H7 (cell line): ENCODE data around the gene PSMA7. TPM values are rescaled to one million over a fixed set of nuclear protein-coding genes. Genes with fewer than 3 reads are reported as not detected.

Experiments
- DNase-seq: peaks from one replicate; pipeline ENCODE4 v3.0.0; 2012
- H3K27me3 ChIP-seq: 2 replicates; pipeline ENCODE4 v1.6.0; 2011; ENCODE audit warnings: mild to moderate bottlenecking, low read length; ENCODE audit not compliant: control insufficient read depth, insufficient read depth
- H3K36me3 ChIP-seq: replicated peaks from 2 replicates; pipeline ENCODE4 v1.5.1; 2011; ENCODE audit warnings: low read length; ENCODE audit not compliant: control insufficient read depth, insufficient read depth
- H3K4me3 ChIP-seq: 2 replicates; pipeline ENCODE4 v1.5.1; 2011; ENCODE audit warnings: low read depth, mild to moderate bottlenecking, control low read depth, low read length, moderate library complexity; ENCODE audit not compliant: insufficient read depth
- total RNA-seq: library from RNA; depleted of rRNA; stranded (reverse); fragments of >200 nt; shearing (Covaris generic); gene quantifications from 2 replicates; pipeline ENCODE4 v1.2.3, GENCODE V29; 2014

The PSMA7 gene
- total RNA-seq, 1 experiment from 2014 or later: 501 TPM

DNA sequence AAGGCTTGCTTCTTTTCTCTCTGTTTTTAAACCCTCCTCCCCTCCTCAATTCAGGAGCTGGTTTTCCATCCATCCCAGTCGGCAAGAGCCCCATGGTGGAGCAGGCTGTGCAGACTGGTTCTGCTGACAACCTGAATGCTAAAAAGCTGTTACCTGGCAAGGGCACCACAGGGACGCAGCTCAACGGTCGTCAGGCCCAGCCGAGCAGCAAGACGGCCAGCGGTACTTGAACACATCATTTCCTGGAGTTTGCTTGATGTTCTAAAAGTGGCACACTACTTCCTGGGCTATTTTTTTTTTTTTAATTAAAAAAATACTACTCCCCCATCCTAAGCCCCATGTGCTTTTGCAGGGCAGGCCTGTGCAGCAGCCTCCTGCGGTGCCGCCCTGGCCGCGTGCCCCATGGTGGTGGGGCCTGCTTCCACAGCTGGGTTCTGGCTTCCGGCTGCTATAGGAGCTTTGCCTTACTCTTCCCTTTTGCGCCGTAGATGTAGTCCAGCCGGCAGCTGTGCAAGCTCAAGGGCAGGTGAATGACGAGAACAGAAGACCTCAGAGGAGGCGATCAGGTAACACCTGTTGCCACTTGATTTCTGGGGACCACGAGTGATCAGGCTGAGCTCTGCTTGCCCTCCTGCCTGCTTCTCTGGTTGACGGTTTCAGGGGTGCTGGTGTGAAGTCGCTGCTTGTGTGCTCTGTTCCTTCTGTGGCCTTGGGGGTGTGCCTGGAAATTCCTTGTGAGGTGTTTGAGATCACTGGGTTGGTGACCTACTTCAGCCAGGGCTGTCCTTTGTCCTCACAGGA lies 13.3 kb downstream of the PSMA7 start:
- H3K4me3 ChIP-seq: no peak overlapping the region
- peaks cover 77% of the 10 kb centered on the region for H3K36me3 ChIP-seq
- no peaks in the 10 kb centered on the region for H3K27me3 ChIP-seq
- no peak for DNase-seq

DNA sequence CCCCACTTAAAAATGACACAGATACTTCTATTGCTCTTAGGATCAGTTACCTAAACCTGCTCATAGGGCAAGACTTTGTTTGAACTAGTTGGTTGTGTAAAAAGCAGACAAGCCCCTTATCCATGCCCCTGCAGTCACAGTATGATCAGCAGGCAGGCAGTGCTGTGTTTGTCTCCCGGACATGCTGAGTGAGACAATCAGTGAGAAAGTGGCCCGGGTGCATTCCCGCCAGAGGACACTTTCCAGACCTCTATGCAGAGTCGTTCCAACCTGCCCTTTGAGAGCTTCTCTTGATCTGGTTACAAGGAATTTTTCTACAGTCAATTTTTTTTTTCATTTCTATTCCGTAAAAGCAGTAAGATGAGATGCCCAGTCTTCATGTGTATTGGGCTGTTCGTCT lies 14.7 kb downstream of the PSMA7 start:
- no peak overlapping the region for H3K4me3 ChIP-seq
- H3K36me3 ChIP-seq: peaks cover 74% of the 10 kb centered on the region
- no peak for DNase-seq
- H3K27me3 ChIP-seq: no peaks in the 10 kb centered on the region

DNA sequence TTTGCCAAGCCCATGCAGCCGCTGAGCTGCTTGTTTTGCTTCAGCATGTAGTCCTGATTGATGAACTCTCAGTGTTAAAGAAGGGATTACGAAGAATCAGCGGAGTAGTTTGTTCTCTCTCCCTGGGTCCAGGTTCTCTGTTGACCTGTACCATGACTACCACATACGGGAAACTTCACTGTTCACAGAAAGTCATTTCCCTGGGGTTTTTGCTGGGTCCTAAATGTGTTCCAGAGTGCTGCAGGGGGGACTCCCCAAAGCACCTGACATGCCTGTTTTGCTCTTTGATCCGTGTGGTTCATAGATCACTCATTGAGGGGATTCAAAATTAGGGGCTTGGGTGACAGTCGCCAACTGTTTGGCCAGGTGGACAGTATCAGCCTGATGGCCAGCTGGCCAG lies 15.4 kb downstream of the PSMA7 start:
- peaks cover 74% of the 10 kb centered on the region for H3K36me3 ChIP-seq
- no peak for DNase-seq
- H3K27me3 ChIP-seq: no peaks in the 10 kb centered on the region
- H3K4me3 ChIP-seq: no peak overlapping the region

DNA sequence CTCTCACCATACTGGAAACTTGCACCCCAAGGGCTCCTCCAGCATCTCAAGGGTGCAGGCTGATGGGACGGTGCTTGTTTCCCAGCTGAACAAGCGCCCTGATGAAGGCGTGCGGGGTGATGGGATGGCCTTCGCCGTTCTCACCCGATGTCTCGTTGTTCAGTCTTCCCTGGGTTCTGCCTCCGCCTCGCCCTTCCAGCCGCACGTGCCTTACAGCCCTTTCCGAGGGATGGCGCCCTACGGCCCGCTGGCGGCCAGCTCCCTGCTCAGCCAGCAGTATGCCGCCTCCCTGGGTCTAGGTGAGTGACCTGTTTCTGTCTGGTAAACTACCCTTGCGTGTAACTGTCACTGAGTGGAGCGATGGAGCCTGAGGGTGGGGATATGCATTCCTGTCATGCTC lies 17.1 kb downstream of the PSMA7 start:
- Histone ChIP-seq H3K36me3 (peaks cover 58% of the 10 kb centered on the region), H3K4me3 (no peak overlapping the region), H3K27me3 (no peaks in the 10 kb centered on the region)
- DNase-seq: no peak

DNA sequence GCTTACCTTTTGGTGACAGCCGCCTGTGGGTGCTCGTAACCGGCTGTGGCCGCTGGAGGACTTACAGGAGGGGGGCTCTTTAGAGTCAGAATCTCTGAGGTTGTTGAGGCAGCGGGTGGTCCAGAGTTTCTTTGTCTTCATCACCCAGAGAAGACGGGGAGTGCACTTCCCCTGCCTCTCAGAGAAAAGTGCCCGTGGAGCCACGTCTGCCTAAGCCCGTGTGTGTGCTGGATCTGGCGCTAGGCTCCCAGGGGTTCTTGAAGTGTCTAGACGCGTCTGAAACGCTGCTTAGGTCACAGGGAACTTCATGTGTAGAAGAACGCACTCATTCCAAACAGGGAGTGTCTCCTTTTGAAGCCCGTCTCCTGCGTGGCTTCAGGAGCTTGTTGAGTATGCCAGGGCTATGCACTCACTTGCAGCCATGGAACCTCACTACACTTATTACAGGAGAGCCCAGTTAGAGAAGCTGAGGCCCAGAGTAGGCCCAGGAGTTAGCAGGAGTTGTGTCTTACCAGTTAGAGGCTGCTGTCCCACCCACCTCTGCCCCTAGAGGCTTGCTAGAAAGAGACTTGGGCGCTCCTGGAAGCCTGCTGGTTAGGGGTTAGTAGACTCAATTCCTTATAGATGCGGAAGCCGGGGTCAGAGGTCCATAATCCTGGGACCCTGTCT lies 19.6 kb downstream of the PSMA7 start:
- DNase-seq: no peak
- peaks cover 36% of the 10 kb centered on the region for H3K36me3 ChIP-seq

DNA sequence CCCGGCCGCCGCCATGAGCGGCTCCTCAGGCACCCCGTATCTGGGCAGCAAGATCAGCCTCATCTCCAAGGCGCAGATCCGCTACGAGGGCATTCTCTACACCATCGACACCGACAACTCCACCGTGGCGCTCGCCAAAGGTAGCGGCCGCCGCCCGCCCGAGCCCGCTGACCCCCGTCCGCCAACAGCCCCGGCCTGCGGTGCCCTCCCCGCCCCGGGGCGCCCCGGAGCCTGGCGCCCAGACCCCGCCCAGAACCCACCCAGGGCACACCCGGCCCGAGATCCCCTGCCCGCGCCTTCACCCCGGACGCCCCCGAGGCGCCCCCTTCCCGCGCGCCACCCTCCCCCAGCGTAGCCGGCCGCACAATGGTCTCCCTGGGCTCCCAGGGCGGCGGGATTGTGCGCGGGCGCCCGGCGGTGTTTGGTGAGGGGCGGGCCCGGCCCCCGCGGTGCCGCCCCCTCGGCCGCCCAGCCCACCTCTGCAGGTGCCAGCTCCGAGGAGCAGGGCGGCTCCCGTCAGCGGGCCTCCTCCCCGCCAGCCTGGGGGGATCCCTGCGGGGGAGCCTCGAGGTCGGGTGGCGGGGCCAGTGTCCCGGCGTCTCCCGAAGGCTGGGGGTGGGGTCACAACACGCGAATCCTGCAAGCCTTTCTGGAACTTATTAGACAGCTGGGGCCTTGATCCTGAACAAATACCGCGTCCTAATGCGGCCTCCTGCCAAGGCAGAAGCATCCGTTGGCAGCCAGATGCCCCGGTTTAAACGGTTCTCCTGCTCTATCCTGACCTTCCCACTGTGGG lies 20.3 kb downstream of the PSMA7 start:
- peak; percentile 86 for DNase-seq

More for the DNA sequence above, 19.6 kb downstream of the PSMA7 start:
- Histone ChIP-seq H3K27me3 (no peaks in the 10 kb centered on the region), H3K4me3 (peak overlapping the region; percentile 86)

DNA sequence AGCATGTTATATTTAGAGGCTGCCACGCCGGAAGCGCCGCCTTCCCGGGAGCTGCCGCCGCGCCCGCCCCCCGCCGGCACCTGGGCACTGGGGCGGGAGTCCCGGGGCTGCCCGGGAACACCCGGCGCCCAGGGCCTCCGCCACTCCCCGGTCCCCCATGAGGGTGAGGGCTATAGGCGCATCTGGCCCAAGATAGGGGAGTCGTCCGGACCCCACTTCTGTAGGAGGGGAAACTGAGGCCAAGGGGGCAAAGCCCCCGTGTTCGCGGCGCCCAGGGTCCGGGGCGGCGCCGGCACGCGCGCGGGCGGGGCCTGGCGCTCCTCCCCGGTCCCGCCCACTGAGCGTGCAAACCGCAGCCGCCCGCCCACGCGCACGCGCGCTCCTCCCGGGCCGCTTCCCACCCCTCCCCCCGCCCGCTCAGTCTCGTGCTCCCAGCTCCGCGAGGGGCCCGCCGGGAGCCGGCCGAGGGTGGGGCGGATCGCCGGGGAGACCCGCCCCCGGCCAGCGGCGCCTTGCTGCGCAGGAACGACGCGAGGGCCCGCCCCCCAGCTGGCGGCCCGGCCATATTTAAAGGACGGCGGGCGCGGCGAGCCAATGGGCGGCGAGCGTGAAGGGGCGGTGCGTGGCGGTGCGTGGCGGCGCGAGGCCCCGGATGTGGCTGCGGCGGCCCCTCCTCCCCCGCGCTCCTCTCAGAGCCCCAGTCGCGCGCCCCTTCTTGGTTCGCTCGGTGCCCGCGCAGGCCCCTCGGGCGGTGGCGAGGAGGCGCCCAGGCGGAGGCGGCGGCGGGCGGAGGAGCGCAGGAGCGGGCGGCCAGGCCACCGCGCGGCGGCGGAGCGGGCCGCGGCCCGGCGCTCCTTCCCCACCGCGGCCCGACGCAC lies 21.2 kb downstream of the PSMA7 start, which contains the start of gene LSM14B:
LSM14B (plus strand) TSS at position 700 of the 878 bp plus-strand sequence. CDS start 192 bp downstream, outside the sequence.
- Histone ChIP-seq H3K4me3 (peak within 1 kb of the TSS; percentile 86), H3K27me3 (no peaks in the 10 kb centered on the region), H3K36me3 (peaks cover 23% of the 10 kb centered on the region)
- peak; percentile 100 for DNase-seq

More for the DNA sequence above, 20.3 kb downstream of the PSMA7 start:
- Histone ChIP-seq H3K27me3 (no peaks in the 10 kb centered on the region), H3K36me3 (peaks cover 32% of the 10 kb centered on the region), H3K4me3 (peak overlapping the region; percentile 86)

DNA sequence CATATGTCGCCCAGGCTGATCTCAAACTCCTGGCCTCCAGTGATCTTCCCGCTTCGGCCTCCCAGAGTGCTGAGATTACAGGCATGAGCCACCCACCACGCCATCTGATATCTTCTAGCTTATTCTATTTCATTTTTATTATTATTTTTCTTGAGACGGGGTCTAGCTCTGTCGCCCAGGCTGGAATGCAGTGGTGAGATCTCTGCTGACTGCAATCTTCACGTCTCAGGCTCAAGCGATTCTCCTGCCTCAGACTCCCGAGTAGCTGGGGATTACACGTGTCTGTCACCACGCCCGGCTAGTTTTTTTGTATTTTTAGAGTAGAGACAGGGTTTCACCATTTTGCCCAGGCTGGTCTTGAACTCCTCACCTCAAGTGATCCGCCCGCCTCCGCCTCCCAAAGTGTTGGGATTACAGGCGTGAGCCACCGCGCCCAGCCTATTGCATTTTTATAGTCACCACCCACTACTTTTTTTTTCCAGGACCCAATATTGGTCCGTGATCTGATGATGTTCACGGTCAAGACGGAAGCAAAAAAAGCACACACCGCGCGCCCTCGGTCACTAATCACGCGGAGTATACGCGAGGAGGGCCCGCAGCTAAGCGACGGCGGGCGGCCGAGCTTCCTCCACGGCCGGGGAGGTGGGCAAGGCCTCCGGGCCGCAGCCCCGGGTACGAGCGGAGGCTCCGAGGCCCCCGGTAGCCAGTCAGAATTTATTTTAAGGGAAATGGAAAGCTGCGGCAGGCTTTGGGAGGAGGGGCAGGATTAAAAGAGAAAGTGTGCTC lies 22.0 kb downstream of the PSMA7 start:
- Histone ChIP-seq H3K36me3 (peaks cover 17% of the 10 kb centered on the region), H3K4me3 (peak overlapping the region; percentile 56), H3K27me3 (no peaks in the 10 kb centered on the region)
- no peak for DNase-seq

DNA sequence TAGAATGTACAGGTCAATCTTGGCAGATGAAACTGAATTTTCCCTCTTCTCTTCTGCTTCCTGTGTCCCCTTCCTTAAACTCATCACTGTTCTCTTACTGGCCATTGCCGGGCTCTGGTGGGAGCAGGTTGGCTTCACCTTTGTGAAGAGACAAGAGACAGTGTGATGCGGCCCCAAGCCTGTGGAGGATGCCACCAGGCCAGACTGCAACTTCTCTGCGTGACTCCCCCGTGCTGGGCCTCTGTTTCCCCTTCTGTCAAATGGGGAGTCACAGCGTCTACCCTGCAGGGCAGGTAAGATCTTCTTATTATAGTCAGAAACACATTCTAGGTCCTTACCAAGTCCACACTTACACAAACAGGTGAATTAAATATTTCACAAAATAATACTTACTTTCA lies 22.8 kb downstream of the PSMA7 start:
- DNase-seq: no peak
- H3K27me3 ChIP-seq: no peaks in the 10 kb centered on the region
- peaks cover 11% of the 10 kb centered on the region for H3K36me3 ChIP-seq
- no peak overlapping the region for H3K4me3 ChIP-seq

DNA sequence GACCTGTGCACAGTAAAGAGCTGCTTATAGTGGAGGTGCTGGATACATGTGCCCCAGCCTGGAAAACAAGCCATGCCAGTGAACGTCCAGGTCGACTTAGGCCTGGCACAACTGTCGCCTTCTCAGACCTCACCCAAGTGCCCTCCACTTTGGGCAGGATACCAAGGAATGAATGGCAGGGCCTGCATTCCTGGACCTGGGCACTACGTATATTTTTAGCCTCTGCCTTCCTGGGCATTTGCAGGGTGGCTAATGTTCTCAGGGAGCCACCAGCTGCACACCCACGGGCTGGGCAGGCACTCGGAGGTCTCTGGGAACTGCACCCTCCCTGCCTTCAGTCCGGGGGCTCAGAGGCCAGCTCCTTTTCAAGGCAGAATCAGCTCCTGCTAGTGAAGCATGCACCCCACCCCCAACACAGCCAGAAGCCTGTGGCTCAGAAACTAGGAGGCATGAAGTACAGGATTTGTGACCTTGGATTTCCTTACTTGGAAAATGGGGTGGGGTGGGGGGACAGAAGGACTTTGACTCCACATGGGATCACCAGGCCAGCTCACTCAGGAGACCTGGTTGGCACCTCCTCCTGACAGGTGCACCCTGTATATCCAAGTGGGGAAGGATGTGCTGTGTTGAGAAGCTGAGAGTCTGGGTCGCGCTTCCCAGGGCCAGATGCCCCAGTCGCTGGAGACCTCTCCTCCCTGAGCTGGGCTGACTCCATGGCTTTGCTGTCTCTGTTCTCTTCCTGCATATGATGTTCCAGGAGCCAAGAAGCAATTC lies 23.4 kb downstream of the PSMA7 start:
- Histone ChIP-seq H3K27me3 (no peaks in the 10 kb centered on the region), H3K36me3 (peaks cover 7% of the 10 kb centered on the region), H3K4me3 (no peak overlapping the region)
- no peak for DNase-seq

DNA sequence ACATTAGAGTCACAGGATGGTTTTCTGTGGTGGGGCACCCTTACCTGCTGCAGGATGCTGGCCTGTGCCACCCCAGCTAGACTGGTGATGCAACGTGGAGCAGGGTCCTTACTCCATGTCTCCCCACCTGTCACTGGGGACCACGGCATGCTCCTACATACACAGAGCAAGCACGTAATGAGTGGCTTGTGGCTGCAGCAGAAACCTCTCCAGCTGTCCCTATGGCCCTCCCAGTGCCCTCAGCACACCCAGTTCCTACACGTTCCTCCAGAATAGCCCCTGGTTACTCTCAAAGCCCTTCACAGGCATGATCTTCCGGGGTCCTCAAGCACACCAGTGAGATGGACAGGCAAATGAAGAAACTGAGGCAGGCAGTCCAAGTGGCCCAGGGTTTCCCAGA lies 24.1 kb downstream of the PSMA7 start:
- no peaks in the 10 kb centered on the region for H3K27me3 ChIP-seq
- DNase-seq: no peak
- no peak overlapping the region for H3K4me3 ChIP-seq
- peaks cover under 1% of the 10 kb centered on the region for H3K36me3 ChIP-seq

DNA sequence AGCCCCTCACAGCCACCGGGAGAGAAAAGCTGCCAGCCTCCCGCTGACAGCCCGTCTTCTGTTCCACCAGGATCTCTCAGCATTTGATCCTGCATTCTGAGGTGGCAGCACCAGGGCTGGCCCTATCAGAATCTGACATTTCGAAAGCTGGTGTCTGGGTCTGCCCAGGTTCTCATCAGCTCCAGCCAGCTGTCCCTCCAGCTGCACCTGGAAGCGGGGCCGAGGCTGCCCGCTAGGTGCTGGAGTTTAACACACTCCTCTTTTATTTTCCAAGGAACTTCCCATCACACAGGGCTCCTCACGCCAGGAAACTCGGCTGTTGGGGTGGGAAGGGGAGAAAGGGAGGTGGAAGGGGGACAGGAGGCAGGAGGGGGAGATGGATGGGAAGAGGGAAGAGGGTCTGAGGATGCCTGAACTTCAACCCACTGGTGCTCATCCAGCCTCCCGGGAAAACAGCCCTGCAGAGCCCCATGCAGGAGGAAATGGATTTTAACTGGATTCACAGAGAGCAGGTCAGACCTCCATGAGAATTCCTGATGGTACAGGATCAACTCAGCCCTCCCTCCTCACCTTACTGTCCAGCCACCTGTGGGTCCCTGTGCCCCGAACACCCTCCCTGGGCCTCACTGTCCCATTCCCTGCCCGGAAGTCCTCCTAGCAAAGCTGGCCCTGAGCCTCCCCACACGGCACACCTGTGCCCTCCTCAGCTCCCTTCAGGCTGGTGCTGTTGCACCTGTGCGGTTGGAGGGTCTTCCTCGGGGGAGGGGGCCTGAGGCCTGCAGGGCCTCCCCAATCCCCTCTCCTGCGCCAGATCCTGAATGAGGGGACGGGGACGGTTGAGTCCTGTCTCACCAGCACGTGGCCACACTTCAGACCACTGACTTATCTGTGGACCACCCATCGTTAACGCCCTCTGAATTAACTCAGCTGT lies 24.8 kb downstream of the PSMA7 start:
- no peaks in the 10 kb centered on the region for H3K27me3 ChIP-seq
- no peak overlapping the region for H3K4me3 ChIP-seq
- DNase-seq: no peak
- H3K36me3 ChIP-seq: no peaks in the 10 kb centered on the region
